Activated CD8-positive, alpha-beta memory T cell treated with anti-CD3 and anti-CD28 coated beads, Interleukin-2, amount 50 U/mL, for 24 hours (primary cell): Measurements from ENCODE around the gene SETD3.
"Not testable (repeated sequence)": the region's sequence is repeated elsewhere in the genome, so short reads cannot be mapped to it uniquely, and the experiment has no call there.

Source experiments
- DNase-seq: peaks from one replicate; pipeline ENCODE4 v3.0.0-alpha.2; 2020; ENCODE audit errors: extremely low read depth

SETD3 gene

GRCh38 chr14:99361596-99362215 lies 119.0 kb downstream of the SETD3 start:
- DNase-seq = no peak

- DNase-seq = no peak
Observed at GRCh38 chr14:99360774-99361595, 119.7 kb downstream of the SETD3 start.

- DNase-seq = no peak
Observed at GRCh38 chr14:99359906-99360305, 120.8 kb downstream of the SETD3 start.

GRCh38 chr14:99357916-99358390 lies 122.7 kb downstream of the SETD3 start:
- no peak for DNase-seq

- DNase-seq = no peak
Observed at GRCh38 chr14:99357151-99357915, 123.3 kb downstream of the SETD3 start.

- no peak for DNase-seq
Observed at GRCh38 chr14:99356031-99356608, 124.5 kb downstream of the SETD3 start.

- DNase-seq = no peak
Observed at GRCh38 chr14:99354166-99354875, 126.3 kb downstream of the SETD3 start.

GRCh38 chr14:99352688-99353280 lies 127.9 kb downstream of the SETD3 start:
- DNase-seq = no peak

- DNase-seq = no peak
Observed at GRCh38 chr14:99351166-99352007, 129.3 kb downstream of the SETD3 start.

- no peak for DNase-seq
Observed at GRCh38 chr14:99350751-99351150, 129.9 kb downstream of the SETD3 start.

GRCh38 chr14:99349721-99350495 lies 130.8 kb downstream of the SETD3 start:
- DNase-seq = no peak

GRCh38 chr14:99348816-99349614 lies 131.6 kb downstream of the SETD3 start:
- no peak for DNase-seq

- DNase-seq = not testable (repeated sequence)
Observed at GRCh38 chr14:99348231-99348630, 132.4 kb downstream of the SETD3 start.
